ENCODE data around the gene CDYL2.

GRCh38 chr16:80570106-80570478 is 234.3 kb downstream of the CDYL2 start:
- TF ChIP-seq CTCF (conservative IDR thresholded peaks at IDR 0.05) (no peak), ZFX (IDR thresholded peaks at IDR 0.05) (no peak)

All from C4-2B (cell line).